Neuronal stem cell (in vitro differentiated cells): ENCODE measurements around the gene MED29.

Experiments
- DNase-seq: peaks from one replicate; pipeline ENCODE4 v3.0.0-alpha.2; 2013; ENCODE audit warnings: low spot score
- H2AFZ ChIP-seq: one replicate; pipeline ENCODE4 v1.6.1; 2013; ENCODE audit warnings: mild to moderate bottlenecking, low read length, inconsistent platforms
- H2AK5ac ChIP-seq: 2 replicates; pipeline ENCODE4 v1.6.1; 2013; ENCODE audit warnings: low read depth, mild to moderate bottlenecking, inconsistent platforms, low read length, moderate library complexity, mixed read lengths
- H2BK120ac ChIP-seq: 2 replicates; pipeline ENCODE4 v1.6.1; 2013; ENCODE audit warnings: low read depth, mild to moderate bottlenecking, inconsistent platforms, low read length, moderate library complexity, mixed read lengths
- H2BK12ac ChIP-seq: one replicate; pipeline ENCODE4 v1.6.1; 2013; ENCODE audit warnings: low read length, inconsistent platforms
- H2BK15ac ChIP-seq: 2 replicates; pipeline ENCODE4 v1.6.1; 2013; ENCODE audit warnings: mild to moderate bottlenecking, low read length, inconsistent platforms, mixed read lengths
- H2BK5ac ChIP-seq: one replicate; pipeline ENCODE4 v1.6.1; 2013; ENCODE audit warnings: inconsistent platforms, mild to moderate bottlenecking, low read length, moderate library complexity
- H3K14ac ChIP-seq: one replicate; pipeline ENCODE4 v1.6.1; 2013; ENCODE audit warnings: low read length, inconsistent platforms
- H3K18ac ChIP-seq: 2 replicates; pipeline ENCODE4 v1.6.1; 2013; ENCODE audit warnings: low read length, inconsistent platforms
- H3K23ac ChIP-seq: 2 replicates; pipeline ENCODE4 v1.6.1; 2013; ENCODE audit warnings: low read depth, mild to moderate bottlenecking, mixed read lengths, low read length, inconsistent platforms; ENCODE audit not compliant: poor library complexity
- H3K27ac ChIP-seq: replicated peaks from 3 replicates; pipeline ENCODE4 v1.5.1; 2013; ENCODE audit warnings: low read length, inconsistent platforms
- H3K27me3 ChIP-seq, 3 experiments: 2 replicates each; pipeline ENCODE4 v1.6.1; 2013; ENCODE audit warnings: low read length in 3 of 3, mild to moderate bottlenecking in 2 of 3, inconsistent platforms in 1 of 3, low read depth in 1 of 3, mixed read lengths in 1 of 3, moderate library complexity in 1 of 3; ENCODE audit not compliant: control insufficient read depth in 3 of 3, insufficient read depth in 3 of 3
- H3K36me3 ChIP-seq, 2 donors: replicated peaks in 1 of 2; 2 replicates each; pipeline ENCODE4 v1.6.1; 2013; ENCODE audit warnings: low read length in 2 of 2; ENCODE audit not compliant: control insufficient read depth in 2 of 2, insufficient read depth in 2 of 2
- H3K4ac ChIP-seq: 2 replicates; pipeline ENCODE4 v1.6.1; 2013; ENCODE audit warnings: inconsistent platforms, mild to moderate bottlenecking, low read length, moderate library complexity
- H3K4me1 ChIP-seq, 2 donors: 1 replicate in 1 of 2; 2 replicates in 1 of 2; pipeline ENCODE4 v1.6.1; 2013; ENCODE audit warnings: low read length in 2 of 2, low read depth in 1 of 2; ENCODE audit not compliant: control insufficient read depth in 2 of 2, insufficient read depth in 1 of 2
- H3K4me2 ChIP-seq: one replicate; pipeline ENCODE4 v1.6.1; 2013; ENCODE audit warnings: mild to moderate bottlenecking, low read length, inconsistent platforms; ENCODE audit not compliant: insufficient read depth, poor library complexity, severe bottlenecking
- H3K4me3 ChIP-seq, 2 donors: 2 replicates each; pipeline ENCODE4 v1.5.1; 2013; ENCODE audit warnings: low read length in 2 of 2, mild to moderate bottlenecking in 2 of 2, inconsistent platforms in 1 of 2, moderate library complexity in 1 of 2
- H3K79me1 ChIP-seq: one replicate; pipeline ENCODE4 v1.6.1; 2013; ENCODE audit warnings: low read depth, mild to moderate bottlenecking, inconsistent platforms, low read length, moderate library complexity
- H3K9ac ChIP-seq: one replicate; pipeline ENCODE4 v1.6.1; 2013; ENCODE audit warnings: mild to moderate bottlenecking, low read depth, low read length, inconsistent platforms; ENCODE audit not compliant: poor library complexity
- H3K9me3 ChIP-seq, 2 donors: replicated peaks in 1 of 2; 2 replicates each; pipeline versions ENCODE3 to v1.6.1; 2013; ENCODE audit warnings: low read length in 2 of 2, mild to moderate bottlenecking in 2 of 2, inconsistent platforms in 1 of 2, low read depth in 1 of 2, mixed read lengths in 1 of 2, moderate library complexity in 1 of 2; ENCODE audit not compliant: control insufficient read depth in 2 of 2, insufficient read depth in 1 of 2
- H4K8ac ChIP-seq: one replicate; pipeline ENCODE4 v1.6.1; 2013; ENCODE audit warnings: low read depth, mild to moderate bottlenecking, inconsistent platforms, low read length, moderate library complexity
- H4K91ac ChIP-seq: one replicate; pipeline ENCODE4 v1.6.1; 2013; ENCODE audit warnings: low read length, low read depth, mild to moderate bottlenecking, inconsistent platforms; ENCODE audit not compliant: poor library complexity
- whole genome bisulfite sequencing, 2 donors: extraction: QIAGEN DNeasy Blood & Tissue Kit; methylation state at CpG; one replicate each; pipeline ENCODE4 v1.1.7; 2013; ENCODE audit warnings: missing lambda C conversion rate in 2 of 2, mixed read lengths in 1 of 2; ENCODE audit not compliant: insufficient read length in 2 of 2, insufficient replicate concordance in 1 of 2; ENCODE audit errors: extremely low coverage in 2 of 2; 5-methylcytosine and 5-hydroxymethylcytosine counted together

MED29 gene

GRCh38 chr19:39412867-39413271 lies 21.7 kb downstream of the MED29 start:
- peak overlapping the region; percentile 95 for H3K4me3 ChIP-seq
- H3K27me3 ChIP-seq: peaks cover 0 to 11% (median 0%) of the 10 kb centered on the region in 3 experiments
- H4K91ac ChIP-seq: peak overlapping the region; percentile 88
- H3K4me2 ChIP-seq: peak overlapping the region; percentile 85
- H3K14ac ChIP-seq: peak overlapping the region; percentile 83
- peak overlapping the region; percentile 98 for H2BK5ac ChIP-seq
- H3K23ac ChIP-seq: peak overlapping the region; percentile 96
- H3K79me1 ChIP-seq: peaks cover 16% of the 10 kb centered on the region
- peak overlapping the region; percentile 100 for H2AK5ac ChIP-seq
- H3K4me1 ChIP-seq: peaks cover 29 to 35% of the 10 kb centered on the region in 2 donors
- DNase-seq: no peak
- H3K36me3 ChIP-seq: peaks cover 22 to 42% of the 10 kb centered on the region in 2 donors
- peak overlapping the region; percentile 32 for H3K4ac ChIP-seq
- H3K18ac ChIP-seq: peak overlapping the region; percentile 99
- H3K27ac ChIP-seq: peak overlapping the region; percentile 95
- H2BK12ac ChIP-seq: peak overlapping the region; percentile 94
- H2BK120ac ChIP-seq: peak overlapping the region; percentile 93
- no peak overlapping the region for H4K8ac ChIP-seq
- H3K9me3 ChIP-seq: no peaks in the 10 kb centered on the region
- peak overlapping the region; percentile 94 for H2AFZ ChIP-seq
- H3K9ac ChIP-seq: peak overlapping the region; percentile 93
- peak overlapping the region; percentile 99 for H2BK15ac ChIP-seq
- no CpG with 5 or more reads among the region's 24 CpGs for WGBS, 2 donors

GRCh38 chr19:39413272-39413910 lies 22.2 kb downstream of the MED29 start:
- peak overlapping the region; percentile 99 for H2BK15ac ChIP-seq
- peaks cover 28 to 35% of the 10 kb centered on the region in 2 donors for H3K4me1 ChIP-seq
- peak overlapping the region; percentile 96 for H3K23ac ChIP-seq
- H3K4me2 ChIP-seq: peak overlapping the region; percentile 87
- H2BK5ac ChIP-seq: peak overlapping the region; percentile 98
- no peak for DNase-seq
- H3K79me1 ChIP-seq: peaks cover 16% of the 10 kb centered on the region
- H3K4me3 ChIP-seq: peak overlapping the region; percentile 95
- H3K9me3 ChIP-seq: no peaks in the 10 kb centered on the region
- no peak overlapping the region for H2BK12ac ChIP-seq
- peaks cover 0 to 6% (median 0%) of the 10 kb centered on the region in 3 experiments for H3K27me3 ChIP-seq
- H3K36me3 ChIP-seq: peaks cover 25 to 42% of the 10 kb centered on the region in 2 donors
- H2BK120ac ChIP-seq: peak overlapping the region; percentile 93
- peak overlapping the region; percentile 95 for H3K27ac ChIP-seq
- peak overlapping the region; percentile 94 for H2AFZ ChIP-seq
- peak overlapping the region; percentile 99 for H3K18ac ChIP-seq
- peak overlapping the region; percentile 32 for H3K4ac ChIP-seq
- no peak overlapping the region for H4K91ac ChIP-seq
- peak overlapping the region; percentile 83 for H3K14ac ChIP-seq
- no peak overlapping the region for H4K8ac ChIP-seq
- WGBS, 2 donors: no CpG with 5 or more reads among the region's 54 CpGs
- peak overlapping the region; percentile 100 for H2AK5ac ChIP-seq
- H3K9ac ChIP-seq: peak overlapping the region; percentile 93

- Histone ChIP-seq H3K36me3 (peaks cover 31 to 49% of the 10 kb centered on the region in 2 donors), H2BK12ac (no peak overlapping the region), H4K91ac (no peak overlapping the region), H4K8ac (no peak overlapping the region), H3K9me3 (no peaks in the 10 kb centered on the region), H3K27ac (peak overlapping the region; percentile 95), H2AFZ (peak overlapping the region; percentile 94), H3K4me1 (peaks cover 28 to 35% of the 10 kb centered on the region in 2 donors), H2BK5ac (peak overlapping the region; percentile 98), H3K18ac (peak overlapping the region; percentile 86), H3K4me2 (peak overlapping the region; percentile 87), H2BK15ac (peak overlapping the region; percentile 14), H3K27me3 (peaks cover 0 to 2% (median 0%) of the 10 kb centered on the region in 3 experiments), H3K14ac (peak overlapping the region; percentile 12), H3K4me3 (peak overlapping the region; percentile 88 to 95), H3K9ac (peak overlapping the region; percentile 93), H3K4ac (peak overlapping the region; percentile 4), H3K79me1 (peaks cover 16% of the 10 kb centered on the region), H3K23ac (peak overlapping the region; percentile 96), H2BK120ac (no peak overlapping the region), H2AK5ac (peak overlapping the region; percentile 100)
- WGBS, 2 donors: no CpG with 5 or more reads among the region's 18 CpGs
- DNase-seq: no peak
These were observed 22.9 kb downstream of the MED29 start for GRCh38 chr19:39413911-39414608.
